ENCODE measurements around the gene TRIM67. TPM values are rescaled to one million over a fixed set of nuclear protein-coding genes. Genes with fewer than 3 reads are reported as not detected.

TRIM67 gene
- total RNA-seq, 1 donor from 2014 or later: not detected

GRCh38 chr1:231188072-231188471 lies 26.2 kb downstream of the TRIM67 start:
- no peak for DNase-seq (ENCODE audit: low read depth)
- no peak overlapping the region for H3K4me3 ChIP-seq (ENCODE audit: low read depth, low read length)
- TF ChIP-seq, protein P1, sequence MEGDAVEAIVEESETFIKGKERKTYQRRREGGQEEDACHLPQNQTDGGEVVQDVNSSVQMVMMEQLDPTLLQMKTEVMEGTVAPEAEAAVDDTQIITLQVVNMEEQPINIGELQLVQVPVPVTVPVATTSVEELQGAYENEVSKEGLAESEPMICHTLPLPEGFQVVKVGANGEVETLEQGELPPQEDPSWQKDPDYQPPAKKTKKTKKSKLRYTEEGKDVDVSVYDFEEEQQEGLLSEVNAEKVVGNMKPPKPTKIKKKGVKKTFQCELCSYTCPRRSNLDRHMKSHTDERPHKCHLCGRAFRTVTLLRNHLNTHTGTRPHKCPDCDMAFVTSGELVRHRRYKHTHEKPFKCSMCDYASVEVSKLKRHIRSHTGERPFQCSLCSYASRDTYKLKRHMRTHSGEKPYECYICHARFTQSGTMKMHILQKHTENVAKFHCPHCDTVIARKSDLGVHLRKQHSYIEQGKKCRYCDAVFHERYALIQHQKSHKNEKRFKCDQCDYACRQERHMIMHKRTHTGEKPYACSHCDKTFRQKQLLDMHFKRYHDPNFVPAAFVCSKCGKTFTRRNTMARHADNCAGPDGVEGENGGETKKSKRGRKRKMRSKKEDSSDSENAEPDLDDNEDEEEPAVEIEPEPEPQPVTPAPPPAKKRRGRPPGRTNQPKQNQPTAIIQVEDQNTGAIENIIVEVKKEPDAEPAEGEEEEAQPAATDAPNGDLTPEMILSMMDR (conservative IDR thresholded peaks at IDR 0.05; ENCODE audit: low read depth, low read length): no peak

- no peak for DNase-seq (ENCODE audit: low read depth)
- no peak overlapping the region for H3K4me3 ChIP-seq (ENCODE audit: low read depth, low read length)
- TF ChIP-seq, protein P1 (conservative IDR thresholded peaks at IDR 0.05; ENCODE audit: low read depth, low read length): no peak
These were observed 26.9 kb downstream of the TRIM67 start for GRCh38 chr1:231188768-231189167.

DNA sequence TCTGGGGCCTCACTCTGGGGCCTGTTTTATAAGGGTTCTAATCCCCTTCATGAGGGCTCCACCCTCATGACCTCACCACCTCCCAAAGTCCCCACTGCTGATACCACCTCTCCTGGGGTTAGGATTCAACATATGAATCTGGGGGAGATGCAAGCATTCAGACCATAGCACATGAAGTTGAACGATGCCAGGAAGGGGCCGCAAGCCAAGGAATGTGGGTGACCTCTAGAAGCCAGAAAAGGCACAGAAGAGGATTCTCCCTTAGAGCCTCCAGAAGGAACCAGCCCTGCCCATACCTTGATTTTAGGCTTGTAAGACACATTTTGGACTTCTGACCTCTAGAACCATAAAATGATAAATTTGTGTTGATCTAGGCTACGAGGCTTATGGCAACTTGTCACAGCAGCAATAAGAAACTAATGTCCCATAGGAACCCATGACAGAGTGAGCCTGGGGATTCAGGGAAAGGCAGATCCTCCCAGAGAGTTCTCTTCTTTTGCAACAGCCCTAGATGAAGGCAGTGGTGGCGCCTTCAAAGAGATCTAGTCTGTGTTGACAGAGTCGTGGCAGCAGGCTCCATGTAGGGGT lies 27.9 kb downstream of the TRIM67 start:
- H3K4me3 ChIP-seq (ENCODE audit: low read depth, low read length): no peak overlapping the region
- TF ChIP-seq, protein P1 (conservative IDR thresholded peaks at IDR 0.05; ENCODE audit: low read depth, low read length): no peak
- DNase-seq (ENCODE audit: low read depth): no peak

GRCh38 chr1:231190456-231190855 lies 28.6 kb downstream of the TRIM67 start:
- TF ChIP-seq, protein P1 (conservative IDR thresholded peaks at IDR 0.05; ENCODE audit: low read depth, low read length): no peak
- no peak overlapping the region for H3K4me3 ChIP-seq (ENCODE audit: low read depth, low read length)
- DNase-seq (ENCODE audit: low read depth): no peak

DNA sequence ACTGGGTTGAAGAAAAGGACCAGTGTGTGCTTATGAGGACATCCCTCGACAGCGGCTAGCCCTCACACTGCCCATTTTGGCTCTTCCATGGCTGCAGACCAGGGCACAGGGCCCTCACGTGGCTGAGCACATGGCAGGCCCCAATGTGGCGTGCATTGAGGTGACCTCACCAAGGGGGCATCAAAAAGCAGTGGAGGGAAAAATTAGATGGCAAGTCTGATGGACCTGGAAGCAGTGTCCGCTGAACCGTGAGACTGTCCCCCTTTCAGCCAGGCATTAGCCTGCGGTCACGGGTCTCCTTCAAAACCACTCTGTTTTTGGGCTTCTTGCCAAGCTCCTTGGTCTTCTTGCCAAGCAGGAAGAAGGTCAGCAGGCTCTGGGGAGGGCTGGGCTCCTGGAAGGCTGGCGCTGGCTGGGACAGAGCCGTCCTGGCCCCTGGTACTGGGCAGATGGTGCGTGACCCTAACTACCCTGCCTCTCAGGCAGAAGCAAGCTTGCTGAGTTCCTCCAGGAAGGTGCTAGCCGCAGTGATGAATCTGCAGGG lies 30.8 kb downstream of the TRIM67 start:
- peak; percentile 83 for DNase-seq (ENCODE audit: low read depth)
- H3K4me3 ChIP-seq (ENCODE audit: low read depth, low read length): no peak overlapping the region
- TF ChIP-seq, protein P1 (conservative IDR thresholded peaks at IDR 0.05; ENCODE audit: low read depth, low read length): no peak

DNA sequence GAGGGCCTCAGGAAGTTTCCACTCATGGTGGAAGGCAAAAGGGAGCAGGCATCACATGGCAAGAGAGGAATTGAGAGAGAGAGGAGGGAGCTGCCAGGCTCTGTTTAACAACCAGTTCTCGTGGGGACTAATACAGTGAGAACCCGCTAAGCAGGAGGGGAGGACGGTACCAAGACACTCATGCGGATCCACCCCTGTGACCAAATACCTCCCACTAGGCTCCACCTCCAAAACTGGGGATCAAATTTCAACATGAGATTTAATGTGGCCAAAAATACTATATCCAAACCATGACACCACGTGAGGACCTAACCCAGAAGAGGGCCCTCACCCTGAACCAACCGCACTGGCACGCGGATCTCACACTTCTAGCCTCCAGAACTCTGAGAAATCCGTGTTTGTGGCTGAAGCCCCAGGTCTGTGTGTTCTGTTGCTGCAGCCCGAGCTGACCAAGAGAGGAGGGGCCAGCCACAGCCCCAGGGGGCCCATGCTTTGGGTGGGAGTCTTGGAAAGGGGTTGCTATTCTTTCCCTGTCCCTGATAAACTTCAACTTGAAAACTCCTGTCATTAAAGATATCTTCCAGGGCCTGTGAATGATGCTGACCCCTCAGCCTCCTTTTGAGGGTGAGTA lies 32.0 kb downstream of the TRIM67 start:
- no peak overlapping the region for H3K4me3 ChIP-seq (ENCODE audit: low read depth, low read length)
- no peak for DNase-seq (ENCODE audit: low read depth)
- TF ChIP-seq, protein P1 (conservative IDR thresholded peaks at IDR 0.05; ENCODE audit: low read depth, low read length): no peak

GRCh38 chr1:231194476-231194842 lies 32.6 kb downstream of the TRIM67 start:
- no peak for DNase-seq (ENCODE audit: low read depth)
- H3K4me3 ChIP-seq (ENCODE audit: low read depth, low read length): no peak overlapping the region

More at GRCh38 chr1:231194476-231194842, 32.6 kb downstream of the TRIM67 start:
- TF ChIP-seq, protein P1 (conservative IDR thresholded peaks at IDR 0.05; ENCODE audit: low read depth, low read length): no peak
